H1 (cell line): ENCODE results near the gene GRID1. TPM values are rescaled to one million over a fixed set of nuclear protein-coding genes. Genes with fewer than 3 reads are reported as not detected.

Source experiments
- CTCF ChIA-PET: fragments of 300-600 bp; sonication (Branson Sonifier 250); formaldehyde crosslinking; loops from one replicate; lab custom pipeline; 2021; ENCODE audit not compliant: partially characterized antibody; lab: Charles Lee
- POLR2A ChIA-PET: fragments of 300-600 bp; sonication (Branson Sonifier 250); formaldehyde crosslinking; loops from one replicate; lab custom pipeline; 2021; ENCODE audit warnings: inconsistent platforms; ENCODE audit not compliant: partially characterized antibody; lab: Charles Lee
- DNase-seq, 2 experiments: peaks; one replicate each; pipeline versions ENCODE4 v3.0.0 to v3.0.0-alpha.2; 2010 to 2022; ENCODE audit warnings: low spot score in 2 of 2, low read depth in 1 of 2, mixed read lengths in 1 of 2
- FAIRE-seq: peaks from 2 replicates; lab custom pipeline; 2011; peaks lifted over from hg19 to GRCh38; lab: Jason Lieb, UNC
- H2AFZ ChIP-seq: 2 replicates; pipeline ENCODE4 v1.8.1; 2012; ENCODE audit warnings: low read length, inconsistent platforms
- H2AK5ac ChIP-seq: 2 replicates; pipeline ENCODE4 v1.6.1; 2013; ENCODE audit warnings: low read depth, low read length
- H2BK120ac ChIP-seq: replicated peaks from 2 replicates; pipeline ENCODE3; 2013; ENCODE audit warnings: low read depth, low read length, inconsistent platforms
- H2BK12ac ChIP-seq: 2 replicates; pipeline ENCODE4 v1.6.1; 2013; ENCODE audit warnings: low read depth, low read length
- H2BK15ac ChIP-seq: 2 replicates; pipeline ENCODE4 v1.6.1; 2013; ENCODE audit warnings: low read length
- H2BK20ac ChIP-seq: 2 replicates; pipeline ENCODE4 v1.6.1; 2013; ENCODE audit warnings: low read length
- H2BK5ac ChIP-seq: 2 replicates; pipeline ENCODE4 v1.6.1; 2013; ENCODE audit warnings: low read depth, low read length
- H3K14ac ChIP-seq: 2 replicates; pipeline ENCODE4 v1.6.1; 2013; ENCODE audit warnings: inconsistent platforms; ENCODE audit not compliant: insufficient read length
- H3K18ac ChIP-seq: 2 replicates; pipeline ENCODE4 v1.6.1; 2013; ENCODE audit warnings: low read length; ENCODE audit errors: extremely low read depth
- H3K23ac ChIP-seq: 2 replicates; pipeline ENCODE4 v1.6.1; 2013; ENCODE audit warnings: inconsistent platforms; ENCODE audit not compliant: insufficient read length
- H3K23me2 ChIP-seq: 2 replicates; pipeline ENCODE4 v1.6.1; 2013; ENCODE audit warnings: low read depth, low read length
- H3K27ac ChIP-seq: 2 replicates; pipeline ENCODE4 v1.6.1; 2011; ENCODE audit warnings: low read depth, low read length, inconsistent platforms
- H3K27me3 ChIP-seq, 4 experiments: replicated peaks in 1 of 4; 1 replicate in 1 of 4; 2 replicates in 3 of 4; pipeline versions ENCODE4 v1.6.1 to v1.8.1; 2011 to 2013; ENCODE audit warnings: low read length in 3 of 4, mild to moderate bottlenecking in 3 of 4, inconsistent platforms in 2 of 4, mixed read lengths in 2 of 4, moderate library complexity in 1 of 4; ENCODE audit not compliant: control insufficient read depth in 3 of 4, insufficient read depth in 3 of 4; ENCODE audit errors: extremely low read depth in 1 of 4
- H3K36me3 ChIP-seq, 4 experiments: 2 replicates each; pipeline versions ENCODE4 v1.6.1 to v1.8.1; 2011 to 2013; ENCODE audit warnings: mild to moderate bottlenecking in 4 of 4, low read length in 3 of 4, moderate library complexity in 2 of 4, control low read depth in 1 of 4, inconsistent platforms in 1 of 4; ENCODE audit not compliant: insufficient read depth in 4 of 4, control insufficient read depth in 2 of 4
- H3K4ac ChIP-seq: replicated peaks from 2 replicates; pipeline ENCODE3; 2013; ENCODE audit warnings: low read length, low read depth, mixed read lengths, inconsistent platforms; ENCODE audit not compliant: insufficient read length
- H3K4me1 ChIP-seq, 4 experiments: replicated peaks in 1 of 4; 1 replicate in 1 of 4; 2 replicates in 3 of 4; pipeline versions ENCODE4 v1.6.1 to v1.8.1; 2011 to 2013; ENCODE audit warnings: low read length in 3 of 4, inconsistent platforms in 2 of 4, mixed read lengths in 1 of 4; ENCODE audit not compliant: insufficient read depth in 4 of 4, control insufficient read depth in 3 of 4
- H3K4me2 ChIP-seq, 2 experiments: 2 replicates each; pipeline versions ENCODE4 v1.6.1 to v1.8.1; 2011 to 2013; ENCODE audit warnings: low read depth in 2 of 2, low read length in 2 of 2, control low read depth in 1 of 2, inconsistent platforms in 1 of 2, mild to moderate bottlenecking in 1 of 2; ENCODE audit not compliant: insufficient read depth in 1 of 2
- H3K4me3 ChIP-seq, 4 experiments: fragments of 200-600, 300-600 bp in 1 of 4; sonication (generic), shearing (Covaris generic), sonication (Bioruptor Twin) in 1 of 4; 2 replicates each; pipeline versions ENCODE4 v1.5.1 to v1.8.1; 2011 to 2016; ENCODE audit warnings: low read length in 4 of 4, low read depth in 3 of 4, control low read depth in 2 of 4, inconsistent platforms in 2 of 4, mild to moderate bottlenecking in 2 of 4, mixed read lengths in 1 of 4, moderate library complexity in 1 of 4; ENCODE audit not compliant: insufficient read depth in 2 of 4; ENCODE audit errors: extremely low read depth in 1 of 4
- H3K56ac ChIP-seq: replicated peaks from 2 replicates; pipeline ENCODE3; 2013; ENCODE audit warnings: low read depth, mild to moderate bottlenecking, mixed read lengths, low read length, inconsistent platforms; ENCODE audit not compliant: insufficient read length
- H3K79me1 ChIP-seq: 2 replicates; pipeline ENCODE4 v1.6.1; 2013; ENCODE audit warnings: low read depth, low read length, control low read depth
- H3K79me2 ChIP-seq, 2 experiments: 2 replicates each; pipeline versions ENCODE4 v1.6.1 to v1.8.1; 2012 to 2013; ENCODE audit warnings: low read length in 2 of 2, mild to moderate bottlenecking in 2 of 2, inconsistent platforms in 1 of 2; ENCODE audit not compliant: insufficient read depth in 2 of 2, control insufficient read depth in 1 of 2
- H3K9ac ChIP-seq, 4 experiments: replicated peaks in 1 of 4; 1 replicate in 1 of 4; 2 replicates in 3 of 4; pipeline versions ENCODE4 v1.6.1 to v1.8.1; 2011 to 2013; ENCODE audit warnings: low read depth in 3 of 4, low read length in 3 of 4, control low read depth in 2 of 4, mild to moderate bottlenecking in 2 of 4, moderate library complexity in 2 of 4, inconsistent platforms in 1 of 4; ENCODE audit errors: extremely low read depth in 1 of 4
- H3K9me3 ChIP-seq, 2 experiments: 2 replicates each; pipeline versions ENCODE4 v1.6.1 to v1.8.1; 2012 to 2013; ENCODE audit warnings: mild to moderate bottlenecking in 2 of 2, moderate library complexity in 2 of 2, control low read depth in 1 of 2, inconsistent platforms in 1 of 2, low read depth in 1 of 2, low read length in 1 of 2, mixed read lengths in 1 of 2; ENCODE audit not compliant: insufficient read depth in 2 of 2
- H4K20me1 ChIP-seq, 2 experiments: replicated peaks in 1 of 2; 2 replicates each; pipeline versions ENCODE3 to v1.8.1; 2011 to 2013; ENCODE audit warnings: inconsistent platforms in 2 of 2, low read length in 2 of 2, mild to moderate bottlenecking in 1 of 2; ENCODE audit not compliant: insufficient read depth in 2 of 2, control insufficient read depth in 1 of 2
- H4K5ac ChIP-seq: 2 replicates; pipeline ENCODE4 v1.6.1; 2013; ENCODE audit warnings: low read length, low read depth, mixed read lengths, inconsistent platforms; ENCODE audit not compliant: insufficient read length
- H4K8ac ChIP-seq: 2 replicates; pipeline ENCODE4 v1.8.0; 2013; ENCODE audit warnings: mild to moderate bottlenecking, moderate library complexity, low read length, inconsistent platforms; ENCODE audit not compliant: insufficient read depth; ENCODE audit errors: extremely low read depth
- H4K91ac ChIP-seq: replicated peaks from 2 replicates; pipeline ENCODE3; 2013; ENCODE audit warnings: low read length, mixed read lengths, inconsistent platforms; ENCODE audit not compliant: insufficient read length
- NANOG ChIP-seq: IDR thresholded peaks from 2 replicates; pipeline ENCODE4 v1.6.1; 2011; ENCODE audit warnings: low read length, low read depth, mild to moderate bottlenecking, inconsistent platforms; ENCODE audit not compliant: insufficient read depth, poor library complexity, severe bottlenecking
- SAP30 ChIP-seq: fragments of 300-600 bp; sonication (generic); IDR thresholded peaks from 2 replicates; pipeline ENCODE4 v1.7.1; 2012; ENCODE audit warnings: low read length, moderate library complexity, mild to moderate bottlenecking, inconsistent platforms; ENCODE audit not compliant: insufficient read depth, insufficient replicate concordance
- SRF ChIP-seq: IDR thresholded peaks from 2 replicates; pipeline ENCODE4 v1.6.1; 2011; ENCODE audit warnings: mild to moderate bottlenecking, low read depth, low read length, moderate library complexity
- WGBS, 2 experiments: shearing (Covaris generic) in 1 of 2; methylation state at CpG; one replicate each; pipeline versions ENCODE4 v1.1.6 to v1.1.7; 2013 to 2015; ENCODE audit warnings: low lambda C conversion rate in 2 of 2, mixed read lengths in 2 of 2, inconsistent platforms in 1 of 2, low coverage in 1 of 2, missing lambda C conversion rate in 1 of 2; ENCODE audit not compliant: insufficient replicate concordance in 2 of 2, insufficient coverage in 1 of 2, insufficient read length in 1 of 2; ENCODE audit errors: extremely low coverage in 1 of 2, missing lambda C conversion rate in 1 of 2; 5-methylcytosine and 5-hydroxymethylcytosine counted together
- polyA plus RNA-seq, 7 experiments: library from polyadenylated mRNA; depleted of rRNA in 3 of 7; stranded (reverse) in 5 of 7; unstranded in 2 of 7; fragments of >200 nt in 5 of 7; fragments of 200-250 nt in 2 of 7; gene quantifications; 1 replicate in 5 of 7; 2 replicates in 1 of 7; 4 replicates in 1 of 7; pipeline versions ENCODE4 v1.2.1 to v1.2.3, GENCODE V29; 2011 to 2013; ENCODE audit warnings: missing spikeins in 2 of 7, mixed read lengths in 2 of 7
- total RNA-seq: library from RNA; stranded (reverse); fragmentation: NEBNext Ultra II Directional; extraction: Animal tissue kit (Norgen Biotek cat#: 25700); gene quantifications from 2 replicates; pipeline ENCODE4 v1.2.1, GENCODE V29; 2021

The GRID1 gene
- total and polyA plus RNA-seq, 2 of the 8 experiments (the other 6 are each of a cell fraction or from before 2014, with no cell fraction given), result 0.22 to 0.30 TPM

DNA sequence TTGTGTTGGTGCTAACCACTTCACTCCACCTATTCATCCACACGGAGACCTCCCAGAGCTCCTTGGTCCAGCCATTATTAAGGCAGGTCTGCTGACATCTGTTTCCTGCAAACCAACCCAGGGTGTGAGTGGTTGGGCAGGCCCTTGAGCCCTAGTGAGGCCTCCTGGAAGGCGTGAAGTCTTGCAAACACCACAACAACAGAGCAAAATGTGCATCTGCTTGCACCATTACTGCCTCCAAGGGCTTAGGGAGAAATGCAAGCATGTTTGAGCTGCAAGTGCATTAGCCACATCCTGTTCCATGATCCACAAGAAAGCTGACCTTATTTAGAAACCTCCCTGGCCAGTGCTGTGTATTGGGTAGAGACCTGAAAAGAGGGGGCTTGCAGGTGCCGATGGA, 325.5 kb downstream of the GRID1 start:
- no peaks in the 10 kb centered on the region for H3K9me3 ChIP-seq
- no peak overlapping the region for H3K18ac ChIP-seq
- FAIRE-seq (no peak), DNase-seq (no peak)
- no peak overlapping the region for H3K56ac ChIP-seq
- no peaks in the 10 kb centered on the region for H3K27me3 ChIP-seq
- no peak overlapping the region for H4K8ac ChIP-seq
- H4K5ac ChIP-seq, result no peak overlapping the region
- no peak overlapping the region for H2AK5ac ChIP-seq
- no peak overlapping the region for H4K91ac ChIP-seq
- no peaks in the 10 kb centered on the region for H3K79me2 ChIP-seq
- H2BK120ac ChIP-seq, result no peak overlapping the region
- H2BK5ac ChIP-seq, result no peak overlapping the region
- no peak overlapping the region for H2BK12ac ChIP-seq
- no peak overlapping the region for H3K4ac ChIP-seq
- ChIA-PET POLR2A (no interaction called here), CTCF (interaction anchor here (0.6 to 1.4 kb wide), 3 partner anchors 47 to 1314 kb away, joined by 3 read pairs; no protein-coding TSS in a partner anchor)
- no peak overlapping the region for H3K14ac ChIP-seq
- H2BK20ac ChIP-seq, result no peak overlapping the region
- no peak overlapping the region for H2AFZ ChIP-seq
- no peaks in the 10 kb centered on the region for H4K20me1 ChIP-seq
- H3K9ac ChIP-seq, result no peak overlapping the region
- TF ChIP-seq SAP30 (no peak), NANOG (no peak), SRF (no peak)
- no peaks in the 10 kb centered on the region for H3K79me1 ChIP-seq
- H3K23ac ChIP-seq, result no peak overlapping the region
- H2BK15ac ChIP-seq, result 0 out of 2 replicates have a peak overlapping the region, but pooled peaks have one; percentile 9
- no peaks in the 10 kb centered on the region for H3K36me3 ChIP-seq
- no peak overlapping the region for H3K27ac ChIP-seq
- H3K4me1 ChIP-seq, result no peaks in the 10 kb centered on the region
- H3K23me2 ChIP-seq, result no peaks in the 10 kb centered on the region
- no peak overlapping the region for H3K4me2 ChIP-seq
- H3K4me3 ChIP-seq, result no peak overlapping the region
- 87% methylated on average over 3 of the region's 3 CpGs; no CpG with 5 or more reads in 1 of the 2 experiments for WGBS, 2 experiments
